Erythroblast (primary cell): ENCODE results near the gene ALG12.

Source experiments
- GATA1 ChIP-seq: IDR thresholded peaks from 2 replicates; pipeline ENCODE4 v1.6.1; 2011; ENCODE audit warnings: low read depth, mild to moderate bottlenecking, control low read depth, low read length, moderate library complexity
- POLR2A ChIP-seq: IDR thresholded peaks from 2 replicates; pipeline ENCODE4 v1.6.1; 2011; ENCODE audit warnings: mild to moderate bottlenecking, low read length

DNA sequence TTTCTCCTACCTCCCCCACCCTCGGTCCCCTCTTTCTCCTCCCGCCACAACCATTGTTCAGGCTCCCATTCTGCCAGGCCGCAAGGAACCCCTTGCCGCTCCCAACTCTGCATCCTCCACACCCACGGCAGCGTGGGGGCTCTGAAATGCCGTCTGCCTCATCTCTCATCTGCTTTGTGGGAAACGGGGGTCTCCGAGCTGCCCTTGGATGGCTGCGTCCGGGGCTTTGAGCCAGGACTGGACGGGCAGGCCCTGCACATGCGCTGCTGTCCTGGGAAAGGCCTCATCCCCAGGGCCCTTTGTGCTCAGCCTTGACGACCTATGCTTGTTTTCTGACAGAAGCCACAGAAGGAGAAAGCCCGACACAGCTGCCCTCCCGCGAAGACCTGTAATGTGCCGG lies 8.7 kb upstream of the ALG12 start:
- TF ChIP-seq POLR2A (no peak), GATA1 (no peak)
